GM12878 (cell line): ENCODE data around the gene MAP4. TPM values are rescaled to one million over a fixed set of nuclear protein-coding genes. Genes with fewer than 3 reads are reported as not detected.

Source experiments
- ATAC-seq: fragments of 200-7000 bp; cut with Tn5 transposase; 3 replicates; pipeline ENCODE4 v1.9.1; 2020; ENCODE audit warnings: mild to moderate bottlenecking, moderate library complexity
- BruUV-seq: library from RNA; stranded (reverse); fragments of 400-500 nt; replicated peaks from 2 replicates; lab custom pipeline; 2021; lab: Mats Ljungman, UMichigan
- CTCF ChIA-PET: fragments of 300-600 bp; sonication (Branson Sonifier 250); formaldehyde crosslinking; extraction: SDS; loops from one replicate; lab custom pipeline; 2021; ENCODE audit warnings: inconsistent platforms; lab: Yijun Ruan, JAX
- POLR2A ChIA-PET: fragments of 350-600 bp; formaldehyde crosslinking; extraction: SDS; loops from one replicate; lab custom pipeline; 2021; ENCODE audit warnings: inconsistent platforms; lab: Charles Lee
- RAD21 ChIA-PET: fragments of 300-600 bp; sonication (Branson Sonifier 250); formaldehyde crosslinking; loops from one replicate; lab custom pipeline; 2023; ENCODE audit warnings: antibody characterized with exemption; ENCODE audit not compliant: unreplicated experiment; lab: Charles Lee
- SMC1A ChIA-PET: fragments of 300-600 bp; sonication (Branson Sonifier 250); formaldehyde crosslinking; loops from one replicate; lab custom pipeline; 2023; ENCODE audit not compliant: unreplicated experiment, uncharacterized antibody; lab: Charles Lee
- DNase-seq: peaks from one replicate; pipeline ENCODE4 v3.0.0-alpha.2; 2011; ENCODE audit warnings: low read depth, low spot score
- FAIRE-seq: peaks from 3 replicates; lab custom pipeline; 2011; peaks lifted over from hg19 to GRCh38; lab: Jason Lieb, UNC
- H2AFZ ChIP-seq: 2 replicates; pipeline ENCODE4 v1.6.0; 2011; ENCODE audit warnings: low read depth, low read length, control low read depth; ENCODE audit not compliant: control insufficient read depth
- H3K27ac ChIP-seq: 2 replicates; pipeline ENCODE4 v1.5.1; 2011; ENCODE audit warnings: control low read depth; ENCODE audit not compliant: control insufficient read depth, insufficient read depth
- H3K27me3 ChIP-seq, 2 experiments: replicated peaks in 1 of 2; 2 replicates each; pipeline versions ENCODE4 v1.6.0 to v1.6.1; 2011; ENCODE audit warnings: low read length in 1 of 2; ENCODE audit not compliant: control insufficient read depth in 2 of 2, insufficient read depth in 2 of 2
- H3K36me3 ChIP-seq, 2 experiments: 2 replicates each; pipeline ENCODE4 v1.5.1; 2011; ENCODE audit warnings: low read length in 1 of 2; ENCODE audit not compliant: control insufficient read depth in 2 of 2, insufficient read depth in 2 of 2
- H3K4me1 ChIP-seq: 2 replicates; pipeline ENCODE4 v1.6.1; 2011; ENCODE audit warnings: mild to moderate bottlenecking, low read length, moderate library complexity, mixed read lengths; ENCODE audit not compliant: control insufficient read depth, insufficient read depth
- H3K4me2 ChIP-seq: 2 replicates; pipeline ENCODE4 v1.6.0; 2011; ENCODE audit warnings: control low read depth; ENCODE audit not compliant: control insufficient read depth, insufficient read depth
- H3K4me3 ChIP-seq: fragments of 200-600 bp; sonication (generic); 2 replicates; pipeline ENCODE4 v1.5.1; 2016
- H3K79me2 ChIP-seq: 2 replicates; pipeline ENCODE4 v1.6.0; 2011; ENCODE audit warnings: low read length; ENCODE audit not compliant: control insufficient read depth, insufficient read depth
- H3K9ac ChIP-seq: 2 replicates; pipeline ENCODE4 v1.8.0; 2011; ENCODE audit warnings: low read length, control low read depth, mixed read lengths; ENCODE audit not compliant: control insufficient read depth, insufficient read depth
- H3K9me3 ChIP-seq: replicated peaks from 3 replicates; pipeline ENCODE4 v1.5.1; 2011; ENCODE audit warnings: mild to moderate bottlenecking, low read length; ENCODE audit not compliant: control insufficient read depth, insufficient read depth
- H4K20me1 ChIP-seq: 2 replicates; pipeline ENCODE4 v1.6.0; 2011; ENCODE audit not compliant: control insufficient read depth, insufficient read depth
- CREB1 ChIP-seq: IDR thresholded peaks from 2 replicates; pipeline ENCODE4 v1.6.1; 2012; ENCODE audit warnings: low read depth, mild to moderate bottlenecking, inconsistent platforms
- CREM ChIP-seq: IDR thresholded peaks from 2 replicates; pipeline ENCODE4 v1.6.1; 2014; ENCODE audit warnings: antibody characterized with exemption, low read depth
- MAX ChIP-seq: IDR thresholded peaks from 2 replicates; pipeline ENCODE4 v1.6.1; 2012; ENCODE audit warnings: low read depth, low read length, improper control_type of control experiment
- MEF2A ChIP-seq: IDR thresholded peaks from 2 replicates; pipeline ENCODE4 v1.6.1; 2011; ENCODE audit warnings: low read depth, mild to moderate bottlenecking, low read length, moderate library complexity; ENCODE audit not compliant: insufficient read depth
- NR2C1 ChIP-seq: fragments of 450-650 bp; IDR thresholded peaks from 2 replicates; pipeline ENCODE4 v1.6.1; 2017; ENCODE audit warnings: antibody characterized with exemption, mild to moderate bottlenecking, moderate library complexity
- NRF1 ChIP-seq: conservative IDR thresholded peaks from 2 replicates; pipeline ENCODE4 v1.6.1; 2011; ENCODE audit warnings: mild to moderate bottlenecking, low read depth, low read length, improper control_type of control experiment
- PML ChIP-seq: IDR thresholded peaks from 2 replicates; pipeline ENCODE4 v1.6.1; 2012; ENCODE audit warnings: low read length, inconsistent platforms
- POLR2AphosphoS5 ChIP-seq: IDR thresholded peaks from 2 replicates; pipeline ENCODE4 v1.6.1; 2011; ENCODE audit warnings: mild to moderate bottlenecking, low read length, inconsistent platforms
- RCOR1 ChIP-seq: conservative IDR thresholded peaks from 2 replicates; pipeline ENCODE4 v1.6.1; 2012; ENCODE audit warnings: low read depth, low read length, improper control_type of control experiment
- RELB ChIP-seq: fragments of 450-650 bp; IDR thresholded peaks from 2 replicates; pipeline ENCODE4 v1.6.1; 2017; ENCODE audit warnings: low read depth, mild to moderate bottlenecking, moderate library complexity
- SMARCA5 ChIP-seq: fragments of 450-650 bp; IDR thresholded peaks from 2 replicates; pipeline ENCODE4 v1.6.1; 2017; ENCODE audit warnings: mild to moderate bottlenecking
- WGBS: methylation state at CpG from one replicate; pipeline ENCODE4 v1.1.6; 2016; ENCODE audit warnings: low lambda C conversion rate; ENCODE audit not compliant: insufficient replicate concordance, insufficient coverage; ENCODE audit errors: missing lambda C conversion rate; 5-methylcytosine and 5-hydroxymethylcytosine counted together
- in situ Hi-C: fragments of 300-500 bp; cut with MboI; formaldehyde crosslinking; loops from 9 replicates; pipeline ENCODE4 v1.14.3; 2018; ENCODE audit warnings: mixed read lengths
- intact Hi-C: fragments of 100-400 bp; cut with micrococcal nuclease; formaldehyde crosslinking; loops from one replicate; pipeline ENCODE4 v1.14.2; 2022; ENCODE audit not compliant: unreplicated experiment
- polyA plus RNA-seq, 11 experiments: library from polyadenylated mRNA; depleted of rRNA in 4 of 11; unstranded in 6 of 11; stranded (reverse) in 5 of 11; fragments of >200 nt; fragmentation: Nextera tagmentation in 4 of 11; fragmentation: Illumina TruSeq in 1 of 11; extraction: Ambion mirVana in 4 of 11; extraction: Trizol in 1 of 11; gene quantifications; 1 replicate in 1 of 11; 2 replicates in 10 of 11; pipeline versions ENCODE4 v1.2.1 to v1.2.3, GENCODE V29; 2011 to 2016; ENCODE audit warnings: inconsistent platforms in 2 of 11, missing spikeins in 2 of 11, low read depth in 1 of 11
- total RNA-seq, 4 experiments: library from RNA; depleted of rRNA in 3 of 4; stranded (reverse); fragments of >200 nt in 3 of 4; fragmentation: Illumina TruSeq in 1 of 4; extraction: Trizol in 1 of 4; gene quantifications; 2 replicates each; pipeline versions ENCODE4 v1.2.1 to v1.2.3, GENCODE V29; 2013 to 2021
- TF ChIP-seq, protein P1 (sequence below): fragments of 450-650 bp; formaldehyde crosslinking; IDR thresholded peaks from 2 replicates; pipeline ENCODE4 v1.5.0; 2022; ENCODE audit warnings: mild to moderate bottlenecking, missing genetic modification characterization
- TF ChIP-seq, protein P2 (sequence below): fragments of 450-650 bp; formaldehyde crosslinking; IDR thresholded peaks from 2 replicates; pipeline ENCODE4 v1.4.0; 2022; ENCODE audit warnings: mild to moderate bottlenecking, moderate library complexity

The MAP4 gene
- total and polyA plus RNA-seq, 10 of the 15 experiments (the other 5 are each of a cell fraction or from before 2014, with no cell fraction given), result 22.2 to 145 (median 47.2) TPM

GRCh38 chr3:47824541-47825473 is 191.4 kb downstream of the MAP4 start:
- FAIRE-seq, result peak; percentile 52
- TF ChIP-seq RELB, result 0 out of 2 replicates have a peak, but pooled peaks have one; percentile 42
- peak; percentile 98 for TF ChIP-seq SMARCA5
- peak; percentile 50; the same call in 1 of the 2 replicates for TF ChIP-seq MAX
- TF ChIP-seq MEF2A, result peak; percentile 22; the same call in 1 of the 2 replicates
- 0 out of 2 replicates have a peak, but pooled peaks have one; percentile 26 for TF ChIP-seq CREM
- peak; percentile 78 for TF ChIP-seq POLR2AphosphoS5
- TF ChIP-seq CREB1, result peak; percentile 22; the same call in 1 of the 2 replicates
- TF ChIP-seq, protein P1, sequence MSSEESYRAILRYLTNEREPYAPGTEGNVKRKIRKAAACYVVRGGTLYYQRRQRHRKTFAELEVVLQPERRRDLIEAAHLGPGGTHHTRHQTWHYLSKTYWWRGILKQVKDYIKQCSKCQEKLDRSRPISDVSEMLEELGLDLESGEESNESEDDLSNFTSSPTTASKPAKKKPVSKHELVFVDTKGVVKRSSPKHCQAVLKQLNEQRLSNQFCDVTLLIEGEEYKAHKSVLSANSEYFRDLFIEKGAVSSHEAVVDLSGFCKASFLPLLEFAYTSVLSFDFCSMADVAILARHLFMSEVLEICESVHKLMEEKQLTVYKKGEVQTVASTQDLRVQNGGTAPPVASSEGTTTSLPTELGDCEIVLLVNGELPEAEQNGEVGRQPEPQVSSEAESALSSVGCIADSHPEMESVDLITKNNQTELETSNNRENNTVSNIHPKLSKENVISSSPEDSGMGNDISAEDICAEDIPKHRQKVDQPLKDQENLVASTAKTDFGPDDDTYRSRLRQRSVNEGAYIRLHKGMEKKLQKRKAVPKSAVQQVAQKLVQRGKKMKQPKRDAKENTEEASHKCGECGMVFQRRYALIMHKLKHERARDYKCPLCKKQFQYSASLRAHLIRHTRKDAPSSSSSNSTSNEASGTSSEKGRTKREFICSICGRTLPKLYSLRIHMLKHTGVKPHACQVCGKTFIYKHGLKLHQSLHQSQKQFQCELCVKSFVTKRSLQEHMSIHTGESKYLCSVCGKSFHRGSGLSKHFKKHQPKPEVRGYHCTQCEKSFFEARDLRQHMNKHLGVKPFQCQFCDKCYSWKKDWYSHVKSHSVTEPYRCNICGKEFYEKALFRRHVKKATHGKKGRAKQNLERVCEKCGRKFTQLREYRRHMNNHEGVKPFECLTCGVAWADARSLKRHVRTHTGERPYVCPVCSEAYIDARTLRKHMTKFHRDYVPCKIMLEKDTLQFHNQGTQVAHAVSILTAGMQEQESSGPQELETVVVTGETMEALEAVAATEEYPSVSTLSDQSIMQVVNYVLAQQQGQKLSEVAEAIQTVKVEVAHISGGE, result no peak
- TF ChIP-seq NRF1, result no peak
- TF ChIP-seq RCOR1, result peak; percentile 72; the same call in 1 of the 2 replicates
- peak; percentile 87 for TF ChIP-seq NR2C1
- peak; percentile 65; the same call in 1 of the 2 replicates for TF ChIP-seq PML
- TF ChIP-seq, protein P2, sequence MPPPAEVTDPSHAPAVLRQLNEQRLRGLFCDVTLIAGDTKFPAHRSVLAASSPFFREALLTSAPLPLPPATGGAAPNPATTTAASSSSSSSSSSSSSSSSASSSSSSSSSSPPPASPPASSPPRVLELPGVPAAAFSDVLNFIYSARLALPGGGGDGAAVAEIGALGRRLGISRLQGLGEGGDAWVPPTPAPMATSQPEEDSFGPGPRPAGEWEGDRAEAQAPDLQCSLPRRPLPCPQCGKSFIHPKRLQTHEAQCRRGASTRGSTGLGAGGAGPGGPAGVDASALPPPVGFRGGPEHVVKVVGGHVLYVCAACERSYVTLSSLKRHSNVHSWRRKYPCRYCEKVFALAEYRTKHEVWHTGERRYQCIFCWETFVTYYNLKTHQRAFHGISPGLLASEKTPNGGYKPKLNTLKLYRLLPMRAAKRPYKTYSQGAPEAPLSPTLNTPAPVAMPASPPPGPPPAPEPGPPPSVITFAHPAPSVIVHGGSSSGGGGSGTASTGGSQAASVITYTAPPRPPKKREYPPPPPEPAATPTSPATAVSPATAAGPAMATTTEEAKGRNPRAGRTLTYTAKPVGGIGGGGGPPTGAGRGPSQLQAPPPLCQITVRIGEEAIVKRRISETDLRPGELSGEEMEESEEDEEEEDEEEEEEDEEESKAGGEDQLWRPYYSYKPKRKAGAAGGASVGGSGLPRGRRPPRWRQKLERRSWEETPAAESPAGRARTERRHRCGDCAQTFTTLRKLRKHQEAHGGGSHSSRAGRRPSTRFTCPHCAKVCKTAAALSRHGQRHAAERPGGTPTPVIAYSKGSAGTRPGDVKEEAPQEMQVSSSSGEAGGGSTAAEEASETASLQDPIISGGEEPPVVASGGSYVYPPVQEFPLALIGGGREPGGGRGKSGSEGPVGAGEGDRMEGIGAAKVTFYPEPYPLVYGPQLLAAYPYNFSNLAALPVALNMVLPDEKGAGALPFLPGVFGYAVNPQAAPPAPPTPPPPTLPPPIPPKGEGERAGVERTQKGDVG (CRISPR knock-in tag), result no peak

More at GRCh38 chr3:47824541-47825473, 191.4 kb downstream of the MAP4 start:
- Histone ChIP-seq H3K4me1 (peaks cover 6% of the 10 kb centered on the region), H3K27ac (peak overlapping the region; percentile 85), H3K36me3 (peaks cover 4 to 13% of the 10 kb centered on the region in 2 experiments; a peak in 3 of 4 replicates), H4K20me1 (no peaks in the 10 kb centered on the region), H3K4me2 (peak overlapping the region; percentile 84), H2AFZ (peak overlapping the region; percentile 98), H3K79me2 (peaks cover 29% of the 10 kb centered on the region), H3K4me3 (peak overlapping the region; percentile 98), H3K9me3 (no peaks in the 10 kb centered on the region), H3K27me3 (no peaks in the 10 kb centered on the region), H3K9ac (peak overlapping the region; percentile 94)
- no TSS peak for BruUV-seq
- RAD21 ChIA-PET, result interaction anchor here (0.7 to 3.4 kb wide), 11 partner anchors 9 to 327 kb away, joined by 3 to 17 read pairs (median 4); no protein-coding TSS in a partner anchor
- ATAC-seq (peak; percentile 100), DNase-seq (peak; percentile 25)
- intact Hi-C loops, result no loop called here
- in situ Hi-C loops, result no loop called here
- 7% methylated on average over 67 of the region's 77 CpGs for WGBS
- SMC1A ChIA-PET, result interaction anchor here (0.6 to 2.4 kb wide), 13 partner anchors 9 to 326 kb away, joined by 3 to 12 read pairs (median 4); partner anchors contain the start of gene DHX30
- CTCF ChIA-PET, result interaction anchor here (0.6 to 4.7 kb wide), 33 partner anchors 9 to 611 kb away, joined by 3 to 44 read pairs (median 4); partner anchors contain the start of gene DHX30
- POLR2A ChIA-PET, result interaction anchor here (0.8 to 2.2 kb wide), 5 partner anchors 9 to 263 kb away, joined by 3 to 7 read pairs (median 4); partner anchors contain the start of gene DHX30
